GM23248 (cell line): ENCODE measurements around the gene SPATC1L.

Experiments
- EZH2 ChIP-seq: fragments of 200-600 bp; sonication (generic); IDR thresholded peaks from 2 replicates; pipeline ENCODE4 v1.6.1; 2018; ENCODE audit warnings: antibody characterized with exemption, mild to moderate bottlenecking; ENCODE audit not compliant: insufficient read depth, poor library complexity, severe bottlenecking
- EZH2phosphoT487 ChIP-seq: fragments of 200-600 bp; sonication (generic); IDR thresholded peaks from 2 replicates; pipeline ENCODE4 v1.6.1; 2018; ENCODE audit warnings: antibody characterized with exemption, moderate library complexity, mild to moderate bottlenecking, low read depth; ENCODE audit not compliant: insufficient read depth

DNA sequence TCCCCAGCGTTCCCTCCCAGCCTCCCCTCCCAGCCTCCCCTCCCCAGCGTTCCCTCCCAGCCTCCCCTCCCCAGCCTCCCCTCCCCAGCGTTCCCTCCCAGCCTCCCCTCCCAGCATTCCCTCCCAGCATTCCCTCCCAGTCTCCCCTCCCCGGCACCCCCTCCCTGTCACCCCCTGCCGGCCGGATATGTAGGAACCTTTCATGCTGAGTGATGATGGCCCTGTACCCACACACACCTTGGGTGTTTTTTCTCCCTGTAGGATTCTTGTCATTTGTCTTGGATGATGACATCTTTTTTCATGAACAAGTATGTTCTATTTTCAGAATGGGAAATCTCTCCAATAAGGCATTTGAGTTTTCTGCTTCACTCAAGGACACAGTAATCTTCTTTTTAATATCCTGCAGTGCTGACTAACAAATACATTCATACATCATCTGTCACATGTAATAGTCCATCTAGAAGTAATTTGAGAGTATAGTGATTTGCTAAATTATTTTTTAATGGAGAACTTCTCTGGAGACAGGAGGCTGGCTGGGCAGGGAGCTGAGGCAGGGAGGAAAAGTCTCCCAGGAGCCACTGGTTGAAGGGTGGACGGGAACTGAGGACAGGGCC lies 48.4 kb downstream of the SPATC1L start:
- no peak for TF ChIP-seq EZH2
- TF ChIP-seq EZH2phosphoT487, result no peak
